Body of pancreas (tissue), 4 donors: ENCODE results near the gene PNMA8C.

Experiments
- POLR2A ChIP-seq, 3 donors: fragments of 450-650 bp; IDR thresholded peaks; one replicate each; pipeline ENCODE4 v1.6.1; 2016; ENCODE audit warnings: antibody characterized with exemption in 3 of 3, mild to moderate bottlenecking in 2 of 3
- TF ChIP-seq, protein P1 (sequence below), 7 experiments: fragments of 450-650 bp in 4 of 7; fragments of 200-600 bp in 3 of 7; sonication (generic) in 3 of 7; IDR thresholded peaks; one replicate each; pipeline ENCODE4 v1.5.1; 2016 to 2019; ENCODE audit warnings: antibody characterized with exemption in 7 of 7

- TF ChIP-seq, protein P1, sequence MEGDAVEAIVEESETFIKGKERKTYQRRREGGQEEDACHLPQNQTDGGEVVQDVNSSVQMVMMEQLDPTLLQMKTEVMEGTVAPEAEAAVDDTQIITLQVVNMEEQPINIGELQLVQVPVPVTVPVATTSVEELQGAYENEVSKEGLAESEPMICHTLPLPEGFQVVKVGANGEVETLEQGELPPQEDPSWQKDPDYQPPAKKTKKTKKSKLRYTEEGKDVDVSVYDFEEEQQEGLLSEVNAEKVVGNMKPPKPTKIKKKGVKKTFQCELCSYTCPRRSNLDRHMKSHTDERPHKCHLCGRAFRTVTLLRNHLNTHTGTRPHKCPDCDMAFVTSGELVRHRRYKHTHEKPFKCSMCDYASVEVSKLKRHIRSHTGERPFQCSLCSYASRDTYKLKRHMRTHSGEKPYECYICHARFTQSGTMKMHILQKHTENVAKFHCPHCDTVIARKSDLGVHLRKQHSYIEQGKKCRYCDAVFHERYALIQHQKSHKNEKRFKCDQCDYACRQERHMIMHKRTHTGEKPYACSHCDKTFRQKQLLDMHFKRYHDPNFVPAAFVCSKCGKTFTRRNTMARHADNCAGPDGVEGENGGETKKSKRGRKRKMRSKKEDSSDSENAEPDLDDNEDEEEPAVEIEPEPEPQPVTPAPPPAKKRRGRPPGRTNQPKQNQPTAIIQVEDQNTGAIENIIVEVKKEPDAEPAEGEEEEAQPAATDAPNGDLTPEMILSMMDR (IDR thresholded peaks at IDR 0.05) = no peak
- TF ChIP-seq POLR2A (IDR thresholded peaks at IDR 0.05) = no peak
These were observed 1.3 kb upstream of the PNMA8C start for GRCh38 chr19:46429999-46430398.
